Loucy (cell line): ENCODE results near the gene CCNF.

Experiments
- H2AFZ ChIP-seq: fragments of 200-600 bp; sonication (generic); 2 replicates; pipeline ENCODE4 v1.6.0; 2016; ENCODE audit warnings: antibody characterized with exemption, mild to moderate bottlenecking, low read length, moderate library complexity
- H3F3A ChIP-seq: fragments of 200-600 bp; 2 replicates; pipeline ENCODE4 v1.6.0; 2016; ENCODE audit warnings: antibody characterized with exemption, low read depth, mild to moderate bottlenecking
- H3K27me3 ChIP-seq: fragments of 200-600 bp; sonication (generic); 2 replicates; pipeline ENCODE4 v1.6.1; 2014; ENCODE audit warnings: low read length, mild to moderate bottlenecking; ENCODE audit not compliant: insufficient read depth, poor library complexity, severe bottlenecking
- H3K36me3 ChIP-seq: fragments of 200-600 bp; sonication (generic); 2 replicates; pipeline ENCODE4 v1.6.1; 2016; ENCODE audit warnings: low read length; ENCODE audit not compliant: insufficient read depth
- H3K4me1 ChIP-seq: fragments of 200-600 bp; sonication (generic); 2 replicates; pipeline ENCODE4 v1.5.1; 2014; ENCODE audit warnings: low read length, mild to moderate bottlenecking; ENCODE audit not compliant: insufficient read depth, poor library complexity, severe bottlenecking
- H3K4me2 ChIP-seq: fragments of 200-600 bp; sonication (generic); 2 replicates; pipeline ENCODE4 v1.6.0; 2014; ENCODE audit warnings: antibody characterized with exemption, low read length, low read depth, mild to moderate bottlenecking; ENCODE audit not compliant: poor library complexity, severe bottlenecking
- H3K4me3 ChIP-seq: fragments of 200-600 bp; sonication (generic); 2 replicates; pipeline ENCODE4 v1.5.1; 2014; ENCODE audit warnings: low read length, mild to moderate bottlenecking, mixed read lengths; ENCODE audit not compliant: poor library complexity, severe bottlenecking
- H3K79me2 ChIP-seq: fragments of 200-600 bp; sonication (generic); 2 replicates; pipeline ENCODE4 v1.6.1; 2014; ENCODE audit warnings: low read length; ENCODE audit not compliant: insufficient read depth
- H3K9ac ChIP-seq: fragments of 200-600 bp; sonication (generic); 2 replicates; pipeline ENCODE4 v1.6.0; 2014; ENCODE audit warnings: mild to moderate bottlenecking, low read depth, low read length, moderate library complexity; ENCODE audit not compliant: poor library complexity, severe bottlenecking
- H3K9me2 ChIP-seq: fragments of 200-600 bp; sonication (generic); replicated peaks from 2 replicates; pipeline ENCODE4 v1.6.1; 2016; ENCODE audit warnings: low read depth, low read length, mixed read lengths
- H3K9me3 ChIP-seq: fragments of 200-600 bp; sonication (generic); 2 replicates; pipeline ENCODE4 v1.6.1; 2014; ENCODE audit warnings: mild to moderate bottlenecking, antibody characterized with exemption, low read length, low read depth; ENCODE audit not compliant: insufficient read depth
- H4K20me1 ChIP-seq: fragments of 200-600 bp; sonication (generic); 2 replicates; pipeline ENCODE4 v1.6.0; 2014; ENCODE audit warnings: antibody characterized with exemption, low read length, mild to moderate bottlenecking; ENCODE audit not compliant: insufficient read depth, poor library complexity, severe bottlenecking
- CTCF ChIP-seq: fragments of 200-600 bp; sonication (generic); conservative IDR thresholded peaks from 2 replicates; pipeline ENCODE4 v1.5.1; 2014; ENCODE audit warnings: mild to moderate bottlenecking, antibody characterized with exemption, low read length
- EZH2phosphoT487 ChIP-seq: fragments of 200-600 bp; IDR thresholded peaks from 2 replicates; pipeline ENCODE4 v1.6.1; 2018; ENCODE audit warnings: antibody characterized with exemption, mild to moderate bottlenecking, moderate library complexity, borderline replicate concordance

Gene CCNF

DNA sequence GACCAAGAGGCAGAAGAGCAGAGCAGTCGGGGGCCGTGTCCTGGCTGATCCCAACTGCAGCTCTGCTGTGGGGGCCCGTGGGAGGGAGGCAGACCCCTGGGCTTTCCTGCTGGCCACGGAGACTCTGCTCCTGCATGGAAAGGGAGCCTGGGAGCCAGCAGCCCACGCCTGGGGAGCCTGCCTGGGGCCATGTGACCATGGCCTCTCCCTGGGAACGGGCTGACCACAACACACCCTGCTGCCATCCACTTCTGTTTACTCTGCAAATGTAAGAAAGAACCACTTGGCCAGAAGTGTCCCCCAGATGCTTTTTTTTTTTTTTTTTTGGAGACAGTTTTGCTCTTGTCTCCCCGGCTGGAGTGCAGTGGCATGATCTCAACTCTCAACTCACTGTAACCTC, 28.7 kb downstream of the CCNF start:
- Histone ChIP-seq H3K79me2 (peaks cover 15% of the 10 kb centered on the region; the same call in 1 of the 2 replicates), H3K4me1 (peaks cover 9% of the 10 kb centered on the region), H3K4me2 (no peak overlapping the region), H3K27me3 (no peaks in the 10 kb centered on the region), H3K9ac (no peak overlapping the region), H3K9me3 (no peaks in the 10 kb centered on the region), H3K9me2 (no peaks in the 10 kb centered on the region), H3K36me3 (peaks cover 25% of the 10 kb centered on the region; the same call in 1 of the 2 replicates), H3F3A (no peaks in the 10 kb centered on the region), H4K20me1 (no peaks in the 10 kb centered on the region), H3K4me3 (no peak overlapping the region), H2AFZ (no peak overlapping the region)
- TF ChIP-seq CTCF (no peak), EZH2phosphoT487 (no peak)

- peaks cover 15% of the 10 kb centered on the region; the same call in 1 of the 2 replicates for H3K79me2 ChIP-seq
- H3K9me3 ChIP-seq = no peaks in the 10 kb centered on the region
- no peak for TF ChIP-seq EZH2phosphoT487
- no peak for TF ChIP-seq CTCF
- peaks cover 14% of the 10 kb centered on the region; the same call in 1 of the 2 replicates for H3K36me3 ChIP-seq
- H3K27me3 ChIP-seq = no peaks in the 10 kb centered on the region
- H3K4me3 ChIP-seq = peak overlapping the region; percentile 76
- no peak overlapping the region for H2AFZ ChIP-seq
- H3F3A ChIP-seq = no peaks in the 10 kb centered on the region
- peak overlapping the region; percentile 81 for H3K4me2 ChIP-seq
- no peaks in the 10 kb centered on the region for H3K9me2 ChIP-seq
- H3K9ac ChIP-seq = peak overlapping the region; percentile 62
- no peaks in the 10 kb centered on the region for H4K20me1 ChIP-seq
- peaks cover 9% of the 10 kb centered on the region for H3K4me1 ChIP-seq
These were observed 29.8 kb downstream of the CCNF start for GRCh38 chr16:2458887-2459646.

GRCh38 chr16:2459647-2460390, 30.6 kb downstream of the CCNF start, which contains the start of gene TEDC2:
Gene TEDC2, plus strand, starts transcription at chr16:2460109. Its CDS starts 36 bp downstream, at chr16:2460145.
- Histone ChIP-seq H4K20me1 (no peaks in the 10 kb centered on the region), H2AFZ (peak within 1 kb of the TSS; percentile 55; the same call in 1 of the 2 replicates)
- TF ChIP-seq CTCF (no peak), EZH2phosphoT487 (no peak)

More at GRCh38 chr16:2459647-2460390, 30.6 kb downstream of the CCNF start, which contains the start of gene TEDC2:
- H3K27me3 ChIP-seq = no peaks in the 10 kb centered on the region
- H3K36me3 ChIP-seq = peaks cover 13% of the 10 kb centered on the region; the same call in 1 of the 2 replicates
- peak within 1 kb of the TSS; percentile 75 for H3K9ac ChIP-seq
- H3K4me2 ChIP-seq = peak within 1 kb of the TSS; percentile 81
- no peaks in the 10 kb centered on the region for H3F3A ChIP-seq
- no peaks in the 10 kb centered on the region for H3K9me3 ChIP-seq
- H3K4me1 ChIP-seq = peaks cover 9% of the 10 kb centered on the region
- no peaks in the 10 kb centered on the region for H3K9me2 ChIP-seq
- peak within 1 kb of the TSS; percentile 76 for H3K4me3 ChIP-seq
- H3K79me2 ChIP-seq = peaks cover 15% of the 10 kb centered on the region; the same call in 1 of the 2 replicates
